IPS-NIHi11 (cell line): Measurements from ENCODE around the gene INSR.
"Not testable (repeated sequence)": the region's sequence is repeated elsewhere in the genome, so short reads cannot be mapped to it uniquely, and the experiment has no call there.

Source experiments
- DNase-seq: peaks from one replicate; pipeline ENCODE4 v3.0.0; 2012; ENCODE audit warnings: mixed read lengths, low spot score

INSR gene

GRCh38 chr19:7258041-7258839 is 36.0 kb downstream of the INSR start:
- no peak for DNase-seq

- DNase-seq, result no peak
Observed at GRCh38 chr19:7257148-7258040, 36.8 kb downstream of the INSR start.

- DNase-seq, result no peak
Observed at GRCh38 chr19:7255631-7256030, 38.6 kb downstream of the INSR start.

DNA sequence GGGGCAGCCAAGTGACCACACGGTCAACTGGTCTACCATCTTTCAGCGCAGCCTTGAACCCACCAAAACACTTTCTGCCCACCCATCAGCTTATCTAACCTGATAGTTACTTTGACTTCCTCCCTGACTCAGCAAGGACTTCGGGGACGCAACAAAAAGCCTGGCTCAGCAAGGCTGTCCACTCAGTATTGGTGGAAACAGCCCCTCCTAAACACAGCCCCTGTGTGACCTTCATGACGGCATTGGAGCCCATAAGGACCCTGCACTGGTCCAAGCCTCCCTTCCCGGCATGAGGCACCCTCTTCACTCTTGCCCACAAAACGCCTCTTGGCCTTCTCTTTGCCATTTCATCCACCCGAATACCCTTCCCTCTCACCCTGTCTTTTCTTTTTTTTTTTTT is 39.1 kb downstream of the INSR start:
- DNase-seq, result no peak

- peak; percentile 36 for DNase-seq
Observed at GRCh38 chr19:7254590-7254989, 39.6 kb downstream of the INSR start.

DNA sequence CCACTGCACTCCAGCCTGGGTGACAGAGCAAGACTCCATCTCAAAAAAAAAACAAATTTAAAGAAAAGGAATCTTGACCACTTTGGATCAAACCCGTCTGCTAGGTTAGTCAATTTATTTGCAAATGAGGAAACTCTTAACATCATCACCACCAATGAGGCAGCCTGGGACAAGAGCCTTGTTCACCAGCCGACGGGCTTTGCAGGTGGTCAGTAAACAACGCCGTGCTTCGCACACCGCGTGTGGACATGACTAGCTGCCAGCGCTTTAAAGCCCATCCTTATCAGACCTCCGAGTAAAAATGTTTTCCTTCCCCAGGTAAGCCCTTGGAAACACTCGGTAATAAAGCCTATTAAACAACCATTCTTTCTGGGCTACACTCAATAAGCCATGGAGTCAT is 41.9 kb downstream of the INSR start:
- DNase-seq, result no peak

GRCh38 chr19:7251494-7251893 is 42.7 kb downstream of the INSR start:
- DNase-seq, result no peak

- no peak for DNase-seq
Observed at GRCh38 chr19:7250951-7251350, 43.3 kb downstream of the INSR start.

DNA sequence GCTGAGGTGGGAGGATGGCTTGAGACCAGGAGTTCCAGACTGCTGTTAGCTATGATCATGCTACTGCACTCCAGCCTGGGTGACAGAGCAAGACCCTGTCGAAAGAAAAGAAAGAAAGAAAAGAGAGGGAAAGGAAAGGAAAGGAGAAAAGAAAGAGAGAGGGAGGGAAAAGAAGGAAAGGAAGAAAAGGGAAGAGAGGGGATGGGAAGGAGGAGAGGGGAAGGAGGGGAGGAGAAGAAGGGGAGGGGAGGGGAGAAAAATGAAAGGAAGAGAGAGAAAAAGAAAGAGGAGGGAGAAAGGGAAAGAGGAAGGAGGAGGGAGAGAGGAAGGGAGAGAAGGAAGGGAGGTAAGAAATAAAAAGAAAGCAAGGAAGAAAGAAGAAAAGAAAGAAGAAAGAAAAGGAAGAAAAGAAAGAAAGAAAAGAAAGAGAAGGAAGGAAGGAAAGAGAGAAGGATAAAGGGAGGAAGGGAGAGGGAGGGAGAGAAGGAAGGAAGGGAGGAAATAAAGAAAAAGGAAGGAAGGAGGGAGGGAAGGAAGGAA is 44.1 kb downstream of the INSR start:
- DNase-seq, result no peak

DNA sequence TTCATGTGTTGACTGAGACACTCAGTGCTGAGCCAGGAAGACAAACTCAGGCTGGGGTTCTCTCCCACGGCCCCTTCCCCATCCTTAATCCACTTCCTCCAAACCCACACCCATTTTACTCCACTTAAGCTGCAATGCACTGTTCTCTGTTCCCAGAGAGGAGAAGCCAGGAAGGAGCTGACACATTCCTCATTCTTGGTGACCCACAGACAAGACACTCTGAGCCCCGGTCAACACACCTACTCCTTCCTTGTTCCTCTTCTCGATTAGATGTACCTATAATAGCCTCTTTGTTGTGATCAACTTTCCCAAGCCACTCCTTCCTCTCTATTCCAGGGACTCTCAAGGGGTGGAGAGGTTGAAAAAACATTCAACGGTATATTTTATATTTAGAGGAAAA is 47.1 kb downstream of the INSR start:
- no peak for DNase-seq

DNA sequence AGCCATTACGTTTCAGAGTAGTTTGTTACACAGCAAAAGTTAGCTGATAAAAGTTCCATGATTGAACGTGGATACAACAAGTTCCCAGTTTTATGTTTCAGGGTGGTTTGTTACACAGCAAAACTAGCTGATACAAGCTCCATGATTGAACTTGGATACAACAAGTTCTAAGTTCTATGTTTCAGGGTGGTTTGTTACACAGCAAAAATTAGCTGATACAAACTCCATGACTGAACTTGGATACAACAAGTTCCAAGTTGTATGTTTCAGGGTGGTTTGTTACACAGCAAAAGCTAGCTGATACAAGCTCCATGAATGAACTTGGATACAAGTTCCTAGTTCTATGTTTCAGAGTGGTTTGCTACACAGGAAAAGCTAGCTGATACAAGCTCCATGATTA is 47.6 kb downstream of the INSR start:
- DNase-seq, result no peak

DNA sequence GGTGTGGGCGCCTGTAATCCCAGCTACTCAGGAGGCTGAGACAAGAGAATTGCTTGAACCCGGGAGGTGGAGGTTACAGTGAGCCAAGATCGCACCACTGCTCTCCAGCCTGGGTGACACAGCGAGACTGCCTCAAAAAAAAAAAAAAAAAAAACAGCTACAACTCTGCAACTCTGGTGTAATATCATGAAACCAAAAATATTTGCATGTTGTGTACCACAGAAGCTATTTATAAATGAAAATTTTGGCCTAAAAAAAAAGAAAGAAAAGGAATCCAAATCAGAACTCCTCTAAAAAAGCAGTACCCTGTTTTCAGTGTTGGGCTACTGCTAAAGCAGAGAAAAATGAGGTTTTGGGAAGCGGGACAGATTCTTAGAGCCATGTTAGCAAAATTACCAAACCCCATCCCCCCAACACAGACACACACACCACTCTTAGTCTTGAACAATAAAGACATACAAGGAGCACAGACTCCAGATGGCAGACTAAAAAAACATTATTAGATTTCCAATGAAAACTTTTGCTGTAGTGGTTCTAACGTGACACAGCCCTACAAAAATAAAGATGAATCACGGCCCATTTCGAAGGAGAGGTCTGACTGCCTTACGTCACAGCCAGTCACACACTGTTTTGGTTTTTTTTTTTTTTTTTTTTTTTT is 51.5 kb downstream of the INSR start:
- DNase-seq, result no peak

- DNase-seq, result no peak
Observed at GRCh38 chr19:7238051-7238450, 56.2 kb downstream of the INSR start.

GRCh38 chr19:7236153-7236552 is 58.1 kb downstream of the INSR start:
- no peak for DNase-seq

- DNase-seq, result no peak
Observed at GRCh38 chr19:7230826-7231225, 63.4 kb downstream of the INSR start.

- DNase-seq, result no peak
Observed at GRCh38 chr19:7229735-7230134, 64.5 kb downstream of the INSR start.

DNA sequence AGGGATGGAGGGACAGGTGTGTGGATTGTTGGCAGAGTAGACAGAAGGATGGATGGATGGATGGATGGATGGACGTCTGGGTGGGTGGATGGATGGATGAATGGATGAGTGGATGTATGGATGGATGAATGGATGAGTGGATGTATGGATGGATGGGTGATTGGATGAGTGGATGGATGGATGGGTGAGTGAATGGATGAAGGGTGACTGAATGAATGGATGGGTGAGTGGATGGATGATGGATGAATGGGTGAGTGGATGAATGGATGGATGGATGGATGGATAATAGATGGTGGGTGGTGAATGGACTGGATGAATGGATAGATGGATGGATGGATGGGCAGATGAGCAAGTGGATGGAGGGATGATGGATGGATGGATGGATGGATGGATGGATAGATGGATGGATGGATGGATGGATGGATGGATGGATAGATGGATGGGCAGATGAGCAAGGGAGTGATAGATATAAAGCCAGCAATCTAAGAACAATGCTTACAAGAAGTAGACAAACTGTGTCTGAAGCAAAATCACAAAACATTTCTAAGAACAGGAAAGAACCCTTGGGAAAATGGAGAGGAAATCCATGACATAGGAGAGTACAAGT is 65.2 kb downstream of the INSR start:
- DNase-seq, result no peak

- no peak for DNase-seq
Observed at GRCh38 chr19:7227735-7228134, 66.5 kb downstream of the INSR start.

DNA sequence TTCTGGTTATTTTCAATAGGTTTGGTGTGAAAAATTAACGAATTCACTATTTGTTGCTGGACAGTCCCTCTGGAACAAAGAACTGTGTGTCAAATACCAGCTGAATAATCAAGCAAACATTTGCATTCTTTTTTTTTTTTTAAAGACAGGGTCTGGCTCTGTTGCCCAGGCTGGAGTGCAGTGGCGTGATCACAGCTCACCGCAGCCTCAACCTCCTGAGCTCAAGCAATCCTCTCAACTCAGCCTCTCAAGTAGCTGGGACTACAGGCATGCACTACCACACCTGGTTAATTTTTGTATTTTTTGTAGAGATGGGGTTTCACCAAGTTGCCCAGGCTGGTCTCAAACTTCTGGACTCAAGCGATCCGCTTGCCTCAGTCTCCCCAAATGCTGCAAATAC is 67.1 kb downstream of the INSR start:
- DNase-seq, result not testable (repeated sequence)

DNA sequence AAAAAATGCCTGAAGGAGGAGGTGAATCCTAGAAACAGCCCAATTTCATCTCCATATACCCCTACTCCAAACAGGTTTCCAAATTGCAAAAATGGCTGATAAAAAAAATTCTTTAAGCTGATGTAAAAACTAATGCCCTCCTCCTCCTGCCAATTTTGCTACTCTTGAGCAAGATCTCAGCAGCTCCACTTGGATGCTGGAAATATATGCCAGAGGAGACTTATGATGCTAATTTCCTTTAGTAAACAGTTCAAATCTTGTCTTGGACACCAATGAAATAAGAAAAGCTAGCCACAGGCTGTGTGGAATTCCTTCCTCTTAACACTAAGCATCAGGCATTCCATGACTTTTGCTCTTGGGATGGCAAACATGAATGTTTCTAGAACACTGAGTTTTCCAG is 67.5 kb downstream of the INSR start:
- DNase-seq, result no peak

DNA sequence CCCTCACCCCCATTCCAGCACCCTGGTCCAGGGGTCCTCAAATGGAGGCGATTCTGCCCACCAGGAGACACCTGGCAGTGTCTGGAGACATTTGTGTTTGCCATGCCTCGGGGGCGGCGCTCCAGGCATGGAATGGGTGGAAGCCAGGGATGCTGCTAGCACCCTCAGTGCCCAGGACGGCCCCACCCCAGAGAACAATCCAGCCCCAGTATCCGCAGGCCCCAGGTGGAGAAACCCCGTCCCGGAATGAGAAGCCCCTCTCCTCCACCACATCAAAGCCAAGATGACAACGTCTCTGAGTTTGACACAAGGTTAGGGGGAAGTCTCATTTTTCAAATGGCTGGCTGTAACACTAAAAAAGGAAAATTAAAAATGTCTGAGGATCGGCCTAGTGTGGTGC is 68.5 kb downstream of the INSR start:
- DNase-seq, result no peak

DNA sequence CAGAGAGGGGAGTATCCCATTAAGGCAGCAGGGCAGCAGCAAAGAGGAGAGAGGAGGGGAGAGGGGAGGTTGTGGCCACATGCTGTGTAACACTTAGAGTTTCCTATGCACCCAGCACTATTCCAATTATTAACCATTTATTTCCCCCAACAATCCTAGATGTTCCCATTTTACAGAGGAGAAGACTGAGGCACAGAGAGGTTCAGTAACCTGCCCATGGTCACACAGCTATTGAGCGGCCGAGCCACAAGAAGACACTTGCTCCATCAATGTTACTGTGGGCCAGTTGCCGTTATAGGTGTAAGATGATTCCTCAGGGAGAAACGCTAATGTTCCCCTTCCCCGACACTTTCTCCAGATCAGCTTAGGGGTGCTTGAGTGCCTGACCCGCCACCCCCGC is 69.2 kb downstream of the INSR start:
- DNase-seq, result no peak
